Mesendoderm (in vitro differentiated cells): ENCODE results near the gene NLRP4.

Experiments
- DNase-seq: peaks from one replicate; pipeline ENCODE4 v3.0.0; 2013
- H2AK5ac ChIP-seq: 2 replicates; pipeline ENCODE4 v1.6.1; 2013; ENCODE audit warnings: low read length, inconsistent platforms
- H2BK120ac ChIP-seq: 2 replicates; pipeline ENCODE4 v1.6.1; 2013; ENCODE audit warnings: low read depth, mild to moderate bottlenecking, low read length, moderate library complexity, mixed read lengths
- H2BK15ac ChIP-seq: replicated peaks from 2 replicates; pipeline ENCODE4 v1.6.1; 2013; ENCODE audit warnings: low read depth, mild to moderate bottlenecking, moderate library complexity
- H2BK5ac ChIP-seq: 2 replicates; pipeline ENCODE4 v1.6.1; 2013; ENCODE audit warnings: low read length, inconsistent platforms
- H3K18ac ChIP-seq: 2 replicates; pipeline ENCODE4 v1.6.1; 2013; ENCODE audit warnings: mild to moderate bottlenecking, low read length, mixed read lengths
- H3K23ac ChIP-seq: one replicate; pipeline ENCODE4 v1.6.1; 2013; ENCODE audit warnings: low read length
- H3K27ac ChIP-seq: 2 replicates; pipeline ENCODE4 v1.5.1; 2013; ENCODE audit warnings: low read depth, mild to moderate bottlenecking, inconsistent platforms, low read length, moderate library complexity
- H3K27me3 ChIP-seq: 2 replicates; pipeline ENCODE4 v1.6.1; 2013; ENCODE audit warnings: low read length, control low read depth, mild to moderate bottlenecking, inconsistent platforms; ENCODE audit not compliant: insufficient read depth, poor library complexity
- H3K36me3 ChIP-seq: 2 replicates; pipeline ENCODE4 v1.6.1; 2013; ENCODE audit warnings: low read length, inconsistent platforms; ENCODE audit not compliant: control insufficient read depth, insufficient read depth
- H3K4ac ChIP-seq: one replicate; pipeline ENCODE4 v1.6.1; 2013; ENCODE audit warnings: low read depth, mild to moderate bottlenecking, low read length, moderate library complexity
- H3K4me1 ChIP-seq: 2 replicates; pipeline ENCODE4 v1.6.1; 2013; ENCODE audit warnings: low read depth, low read length, inconsistent platforms; ENCODE audit not compliant: control insufficient read depth
- H3K4me2 ChIP-seq: 2 replicates; pipeline ENCODE4 v1.6.1; 2013; ENCODE audit warnings: low read length
- H3K4me3 ChIP-seq: 2 replicates; pipeline ENCODE4 v1.5.1; 2013; ENCODE audit warnings: mild to moderate bottlenecking, low read length
- H3K56ac ChIP-seq: one replicate; pipeline ENCODE4 v1.6.1; 2013; ENCODE audit warnings: low read length
- H3K79me1 ChIP-seq: 2 replicates; pipeline ENCODE4 v1.6.1; 2013; ENCODE audit warnings: low read length, inconsistent platforms
- H3K79me2 ChIP-seq: 2 replicates; pipeline ENCODE4 v1.6.1; 2013; ENCODE audit warnings: mild to moderate bottlenecking, low read length; ENCODE audit not compliant: control insufficient read depth, insufficient read depth
- H3K9ac ChIP-seq: 2 replicates; pipeline ENCODE4 v1.6.1; 2013; ENCODE audit warnings: low read length, inconsistent platforms
- H4K5ac ChIP-seq: one replicate; pipeline ENCODE4 v1.6.1; 2013; ENCODE audit warnings: low read length
- H4K8ac ChIP-seq: one replicate; pipeline ENCODE4 v1.6.1; 2013; ENCODE audit warnings: low read depth, mild to moderate bottlenecking, control low read depth, low read length, moderate library complexity
- WGBS: extraction: QIAGEN DNeasy Blood & Tissue Kit; methylation state at CpG from one replicate; pipeline ENCODE4 v1.1.7; 2013; ENCODE audit warnings: low lambda C conversion rate, missing lambda C conversion rate; ENCODE audit not compliant: insufficient coverage; ENCODE audit errors: extremely low coverage; 5-methylcytosine and 5-hydroxymethylcytosine counted together

Gene NLRP4

GRCh38 chr19:55811340-55811739, 25.0 kb upstream of the NLRP4 start:
- no peak for DNase-seq
- H3K9ac ChIP-seq = no peak overlapping the region
- no peak overlapping the region for H3K56ac ChIP-seq
- H3K18ac ChIP-seq = no peak overlapping the region
- no peaks in the 10 kb centered on the region for H3K27me3 ChIP-seq
- no peak overlapping the region for H2BK120ac ChIP-seq
- H3K23ac ChIP-seq = no peak overlapping the region
- H3K36me3 ChIP-seq = no peaks in the 10 kb centered on the region
- no peak overlapping the region for H3K4me2 ChIP-seq
- no peak overlapping the region for H3K27ac ChIP-seq
- no peak overlapping the region for H3K4ac ChIP-seq
- H2AK5ac ChIP-seq = no peak overlapping the region
- no peak overlapping the region for H3K4me3 ChIP-seq
- no peak overlapping the region for H2BK15ac ChIP-seq
- no peaks in the 10 kb centered on the region for H3K79me1 ChIP-seq
- no peak overlapping the region for H4K8ac ChIP-seq
- H2BK5ac ChIP-seq = no peak overlapping the region
- no CpG with 5 or more reads among the region's 3 CpGs for WGBS
- no peak overlapping the region for H4K5ac ChIP-seq
- H3K79me2 ChIP-seq = no peaks in the 10 kb centered on the region
- no peaks in the 10 kb centered on the region for H3K4me1 ChIP-seq

GRCh38 chr19:55812449-55812848, 23.9 kb upstream of the NLRP4 start:
- Histone ChIP-seq H3K79me1 (no peaks in the 10 kb centered on the region), H3K27ac (no peak overlapping the region), H3K18ac (no peak overlapping the region), H3K4me2 (no peak overlapping the region), H4K8ac (no peak overlapping the region), H3K27me3 (no peaks in the 10 kb centered on the region), H3K4me3 (no peak overlapping the region), H2BK120ac (no peak overlapping the region), H2BK15ac (no peak overlapping the region), H3K4me1 (no peaks in the 10 kb centered on the region), H2BK5ac (no peak overlapping the region), H3K9ac (no peak overlapping the region), H3K36me3 (no peaks in the 10 kb centered on the region), H3K23ac (no peak overlapping the region), H4K5ac (no peak overlapping the region), H3K56ac (no peak overlapping the region), H3K4ac (no peak overlapping the region), H3K79me2 (no peaks in the 10 kb centered on the region), H2AK5ac (no peak overlapping the region)
- WGBS = no CpG with 5 or more reads among the region's 7 CpGs
- no peak for DNase-seq

- no peaks in the 10 kb centered on the region for H3K27me3 ChIP-seq
- H2BK15ac ChIP-seq = no peak overlapping the region
- no peak overlapping the region for H3K18ac ChIP-seq
- no peak overlapping the region for H2BK5ac ChIP-seq
- no peaks in the 10 kb centered on the region for H3K36me3 ChIP-seq
- no peak overlapping the region for H2AK5ac ChIP-seq
- H3K4ac ChIP-seq = no peak overlapping the region
- H4K5ac ChIP-seq = no peak overlapping the region
- no peak overlapping the region for H2BK120ac ChIP-seq
- no peak overlapping the region for H4K8ac ChIP-seq
- H3K56ac ChIP-seq = no peak overlapping the region
- no peaks in the 10 kb centered on the region for H3K4me1 ChIP-seq
- H3K9ac ChIP-seq = no peak overlapping the region
- H3K27ac ChIP-seq = no peak overlapping the region
- no peak overlapping the region for H3K4me2 ChIP-seq
- H3K23ac ChIP-seq = no peak overlapping the region
- no peaks in the 10 kb centered on the region for H3K79me1 ChIP-seq
- no peak for DNase-seq
- WGBS = no CpG with 5 or more reads among the region's 5 CpGs
- H3K79me2 ChIP-seq = no peaks in the 10 kb centered on the region
- no peak overlapping the region for H3K4me3 ChIP-seq
These were observed 22.4 kb upstream of the NLRP4 start for GRCh38 chr19:55813906-55814305.

GRCh38 chr19:55820037-55820436, 16.3 kb upstream of the NLRP4 start:
- no peak overlapping the region for H3K18ac ChIP-seq
- no peak overlapping the region for H2BK5ac ChIP-seq
- no peak overlapping the region for H3K27ac ChIP-seq
- no peak overlapping the region for H3K23ac ChIP-seq
- WGBS = no CpG with 5 or more reads among the region's 3 CpGs
- H3K79me2 ChIP-seq = no peaks in the 10 kb centered on the region
- no peak overlapping the region for H2AK5ac ChIP-seq
- H4K5ac ChIP-seq = no peak overlapping the region
- H3K4me3 ChIP-seq = no peak overlapping the region
- H3K4me1 ChIP-seq = no peaks in the 10 kb centered on the region
- H3K9ac ChIP-seq = no peak overlapping the region
- H3K36me3 ChIP-seq = no peaks in the 10 kb centered on the region
- H4K8ac ChIP-seq = no peak overlapping the region
- H2BK120ac ChIP-seq = no peak overlapping the region
- no peak overlapping the region for H3K4me2 ChIP-seq
- H3K4ac ChIP-seq = no peak overlapping the region
- no peak overlapping the region for H2BK15ac ChIP-seq
- H3K79me1 ChIP-seq = no peaks in the 10 kb centered on the region
- no peaks in the 10 kb centered on the region for H3K27me3 ChIP-seq
- DNase-seq = no peak
- H3K56ac ChIP-seq = no peak overlapping the region

- Histone ChIP-seq H3K4me3 (no peak overlapping the region), H3K36me3 (no peaks in the 10 kb centered on the region), H2BK120ac (no peak overlapping the region), H4K5ac (no peak overlapping the region), H3K4ac (no peak overlapping the region), H3K27me3 (no peaks in the 10 kb centered on the region), H3K79me1 (no peaks in the 10 kb centered on the region), H3K4me1 (no peaks in the 10 kb centered on the region), H3K27ac (no peak overlapping the region), H2BK5ac (no peak overlapping the region), H4K8ac (no peak overlapping the region), H2AK5ac (no peak overlapping the region), H3K9ac (no peak overlapping the region), H3K4me2 (no peak overlapping the region), H3K18ac (no peak overlapping the region), H3K56ac (no peak overlapping the region), H3K79me2 (no peaks in the 10 kb centered on the region), H2BK15ac (no peak overlapping the region), H3K23ac (no peak overlapping the region)
- no CpG with 5 or more reads among the region's 5 CpGs for WGBS
- no peak for DNase-seq
These were observed 5.7 kb upstream of the NLRP4 start for GRCh38 chr19:55830656-55831055.

GRCh38 chr19:55831846-55832245, 4.5 kb upstream of the NLRP4 start, which contains the start of gene NLRP11:
TSS of gene NLRP11 (minus strand) at chr19:55831999. CDS start at chr19:55818174, 13,825 bp downstream.
- H3K79me1 ChIP-seq = no peaks in the 10 kb centered on the region
- H2AK5ac ChIP-seq = no peak within 1 kb of the TSS
- H2BK15ac ChIP-seq = no peak within 1 kb of the TSS
- H4K5ac ChIP-seq = no peak within 1 kb of the TSS
- H2BK120ac ChIP-seq = no peak within 1 kb of the TSS
- H3K56ac ChIP-seq = no peak within 1 kb of the TSS
- no peak within 1 kb of the TSS for H3K4me3 ChIP-seq
- H3K27me3 ChIP-seq = no peaks in the 10 kb centered on the region
- no peak within 1 kb of the TSS for H3K9ac ChIP-seq
- no peak within 1 kb of the TSS for H3K4ac ChIP-seq
- no peak within 1 kb of the TSS for H3K27ac ChIP-seq
- H3K4me2 ChIP-seq = no peak within 1 kb of the TSS
- no peak for DNase-seq
- no peaks in the 10 kb centered on the region for H3K36me3 ChIP-seq
- no peaks in the 10 kb centered on the region for H3K4me1 ChIP-seq
- WGBS = no CpG with 5 or more reads among the region's 10 CpGs
- H3K23ac ChIP-seq = no peak within 1 kb of the TSS
- H3K79me2 ChIP-seq = no peaks in the 10 kb centered on the region
- no peak within 1 kb of the TSS for H3K18ac ChIP-seq
- no peak within 1 kb of the TSS for H4K8ac ChIP-seq
- H2BK5ac ChIP-seq = no peak within 1 kb of the TSS
